Panc1 (cell line): ENCODE data around the gene ANKMY1. TPM values are rescaled to one million over a fixed set of nuclear protein-coding genes. Genes with fewer than 3 reads are reported as not detected.
A peak's percentile ranks its signal among the peaks of the same experiment; 100 is the strongest.

Experiments
- ATAC-seq: fragments of 200-7000 bp; cut with Tn5 transposase; 2 replicates; pipeline ENCODE4 v1.9.1; 2020; ENCODE audit warnings: mild to moderate bottlenecking, moderate library complexity
- BruUV-seq: library from RNA; stranded (reverse); fragments of 400-500 nt; replicated peaks from 2 replicates; lab custom pipeline; 2021; lab: Mats Ljungman, UMichigan
- CTCF ChIA-PET: fragments of 300-600 bp; sonication (Branson Sonifier 250); formaldehyde crosslinking; loops from one replicate; lab custom pipeline; 2022; ENCODE audit warnings: antibody characterized with exemption; lab: Charles Lee
- POLR2A ChIA-PET: fragments of 300-600 bp; sonication (Branson Sonifier 250); formaldehyde crosslinking; loops from one replicate; lab custom pipeline; 2022; ENCODE audit warnings: antibody characterized with exemption; lab: Charles Lee
- DNase-seq: peaks from one replicate; pipeline ENCODE4 v3.0.0-alpha.2; 2010; ENCODE audit warnings: low read depth, low spot score
- H3K27ac ChIP-seq: 2 replicates; pipeline ENCODE4 v1.5.1; 2011; ENCODE audit warnings: mild to moderate bottlenecking, low read length, inconsistent platforms
- H3K27me3 ChIP-seq: fragments of 200-500 bp; sonication (Bioruptor generic); 2 replicates; pipeline ENCODE4 v1.6.0; 2014; ENCODE audit warnings: low read length, inconsistent platforms; ENCODE audit not compliant: control insufficient read depth, insufficient read depth
- H3K36me3 ChIP-seq: fragments of 200-500 bp; sonication (Bioruptor generic); 2 replicates; pipeline ENCODE4 v1.5.1; 2014; ENCODE audit warnings: inconsistent platforms, mild to moderate bottlenecking, low read length, moderate library complexity; ENCODE audit not compliant: control insufficient read depth, insufficient read depth
- H3K4me1 ChIP-seq: 2 replicates; pipeline ENCODE4 v1.5.1; 2011; ENCODE audit warnings: inconsistent platforms, mild to moderate bottlenecking, low read length, moderate library complexity; ENCODE audit not compliant: control insufficient read depth, insufficient read depth
- H3K4me3 ChIP-seq, 2 experiments: 2 replicates each; pipeline ENCODE4 v1.5.1; 2011 to 2012; ENCODE audit warnings: low read depth in 2 of 2, low read length in 2 of 2, mild to moderate bottlenecking in 2 of 2, inconsistent platforms in 1 of 2, moderate library complexity in 1 of 2
- H3K9me3 ChIP-seq: fragments of 200-500 bp; sonication (Bioruptor generic); 2 replicates; pipeline ENCODE4 v1.5.1; 2014; ENCODE audit warnings: low read depth, mild to moderate bottlenecking, inconsistent platforms, low read length, moderate library complexity; ENCODE audit not compliant: control insufficient read depth, insufficient read depth
- CTCF ChIP-seq: fragments of 450-650 bp; IDR thresholded peaks from 2 replicates; pipeline ENCODE4 v1.5.1; 2017; ENCODE audit warnings: mild to moderate bottlenecking
- POLR2AphosphoS5 ChIP-seq: IDR thresholded peaks from 2 replicates; pipeline ENCODE4 v1.6.1; 2012; ENCODE audit warnings: mild to moderate bottlenecking, low read depth, low read length, moderate library complexity
- REST ChIP-seq, 2 experiments: IDR thresholded peaks; 2 replicates each; pipeline ENCODE4 v1.6.1; 2011 to 2012; ENCODE audit warnings: low read depth in 2 of 2, control low read depth in 1 of 2, low read length in 1 of 2, mild to moderate bottlenecking in 1 of 2, moderate library complexity in 1 of 2; ENCODE audit not compliant: insufficient read depth in 1 of 2
- SIN3A ChIP-seq: IDR thresholded peaks from 2 replicates; pipeline ENCODE4 v1.6.1; 2012; ENCODE audit warnings: low read depth, mild to moderate bottlenecking, low read length, moderate library complexity, borderline replicate concordance; ENCODE audit not compliant: insufficient read depth
- TCF7L2 ChIP-seq: IDR thresholded peaks from 2 replicates; pipeline ENCODE4 v1.6.1; 2011; ENCODE audit warnings: mild to moderate bottlenecking, low read depth, low read length, inconsistent platforms
- in situ Hi-C: cut with HindIII; loops from 2 replicates; pipeline ENCODE4 v1.10.0; 2016; ENCODE audit warnings: low sequenced_read_pairs, low pct_unique_long_range_greater_than_20kb
- intact Hi-C: fragments of 100-400 bp; cut with micrococcal nuclease; formaldehyde crosslinking; loops from one replicate; pipeline ENCODE4 v1.10.0; 2022; ENCODE audit not compliant: unreplicated experiment
- total RNA-seq: library from RNA; stranded (reverse); gene quantifications from one replicate; pipeline ENCODE4 v1.2.1, GENCODE V29; 2021; ENCODE audit not compliant: unreplicated experiment

Gene ANKMY1
- total RNA-seq, 1 experiment from 2014 or later: 19.5 TPM

DNA sequence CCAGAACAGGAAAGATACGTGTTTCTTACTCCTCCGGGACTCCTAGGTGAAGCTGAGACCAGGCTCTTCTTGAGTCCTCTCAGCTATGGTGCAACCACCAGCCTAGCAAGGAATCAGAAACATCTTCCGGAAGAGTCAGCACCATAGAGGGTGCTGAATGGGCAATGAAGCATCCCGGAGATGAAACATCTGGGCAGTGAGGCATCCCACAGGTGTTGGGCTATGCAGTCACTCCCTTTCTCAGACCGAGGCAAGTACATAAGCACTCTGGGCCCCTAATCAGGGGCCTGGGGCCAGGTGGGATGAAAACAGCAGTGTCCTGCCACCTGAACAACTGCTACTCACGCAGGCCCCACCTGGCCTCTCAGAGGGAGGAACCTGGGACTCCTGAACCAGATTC lies 27.3 kb upstream of the ANKMY1 start:
- H3K9me3 ChIP-seq: no peaks in the 10 kb centered on the region; the same call in 1 of the 2 replicates
- H3K36me3 ChIP-seq: peaks cover 5% of the 10 kb centered on the region; the same call in 1 of the 2 replicates
- peaks cover 38% of the 10 kb centered on the region for H3K4me1 ChIP-seq
- intact Hi-C loops: no loop called here
- peak overlapping the region; percentile 91 for H3K27ac ChIP-seq
- in situ Hi-C loops: no loop called here
- peak overlapping the region; percentile 98 to 100 for H3K4me3 ChIP-seq
- POLR2A ChIA-PET: no interaction called here
- CTCF ChIA-PET: interaction anchor here (0.8 kb wide), 1 partner anchor 19 kb away, joined by 4 read pairs; no protein-coding TSS in a partner anchor
- DNase-seq: no peak
- H3K27me3 ChIP-seq: no peaks in the 10 kb centered on the region
- ATAC-seq: no peak
- TF ChIP-seq REST (IDR thresholded peaks at IDR 0.05; ENCODE audit: insufficient read depth in 1 of 2, low read depth in 2 of 2, low read length in 1 of 2) (no peak), SIN3A (no peak), POLR2AphosphoS5 (no peak), TCF7L2 (no peak), CTCF (no peak)
- no TSS peak for BruUV-seq

DNA sequence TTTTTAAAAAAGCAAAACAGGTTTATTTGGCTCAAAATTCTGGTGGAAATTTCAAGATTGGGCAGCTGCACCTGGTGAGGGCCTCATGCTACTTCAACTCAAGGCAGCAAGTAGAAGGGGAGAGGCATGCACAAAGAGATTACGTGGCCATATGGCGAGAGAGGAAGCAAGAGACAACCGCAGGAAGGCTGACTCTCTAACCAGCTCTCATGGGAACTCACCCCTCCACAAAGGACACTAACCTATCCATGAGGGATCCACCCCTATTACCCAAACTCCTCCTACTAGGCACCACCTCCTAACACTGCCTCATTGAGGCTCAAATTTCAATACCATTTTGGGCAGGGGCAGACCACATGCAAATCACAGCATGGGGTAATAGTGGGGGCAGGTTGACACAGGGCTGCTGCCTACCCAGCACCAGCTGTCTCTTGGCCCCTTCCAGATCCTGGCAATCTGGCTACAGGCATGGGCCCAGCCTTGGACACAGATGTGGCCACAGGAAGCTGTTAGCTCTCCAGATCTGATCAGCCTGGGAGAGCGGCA lies 26.8 kb upstream of the ANKMY1 start:
- intact Hi-C loops: no loop called here
- peaks cover 40% of the 10 kb centered on the region for H3K4me1 ChIP-seq
- peaks cover 5% of the 10 kb centered on the region; the same call in 1 of the 2 replicates for H3K36me3 ChIP-seq
- CTCF ChIA-PET: no interaction called here
- no peaks in the 10 kb centered on the region; the same call in 1 of the 2 replicates for H3K9me3 ChIP-seq
- in situ Hi-C loops: no loop called here
- POLR2A ChIA-PET: no interaction called here
- H3K4me3 ChIP-seq: peak overlapping the region; percentile 98 to 100
- TF ChIP-seq CTCF (no peak), SIN3A (no peak), POLR2AphosphoS5 (no peak), REST (IDR thresholded peaks at IDR 0.05; ENCODE audit: insufficient read depth in 1 of 2, low read depth in 2 of 2, low read length in 1 of 2) (no peak), TCF7L2 (no peak)
- DNase-seq (no peak), ATAC-seq (no peak)
- no peaks in the 10 kb centered on the region for H3K27me3 ChIP-seq
- no peak overlapping the region for H3K27ac ChIP-seq
- BruUV-seq: no TSS peak
